Naive thymus-derived CD4-positive, alpha-beta T cell (primary cell): ENCODE data around the gene FBXO41. TPM values are rescaled to one million over a fixed set of nuclear protein-coding genes. Genes with fewer than 3 reads are reported as not detected.

Source experiments
- ATAC-seq: fragments of 150-1000 bp; cut with Tn5 transposase; 2 replicates; pipeline ENCODE4 v1.10.0; 2021; ENCODE audit warnings: mild to moderate bottlenecking, moderate library complexity
- CTCF ChIA-PET: fragments of 350-600 bp; sonication (Branson Sonifier 250); formaldehyde crosslinking; loops from one replicate; lab custom pipeline; 2021; ENCODE audit warnings: antibody characterized with exemption; lab: Charles Lee
- POLR2A ChIA-PET: fragments of 350-600 bp; sonication (Branson Sonifier 250); formaldehyde crosslinking; loops from one replicate; lab custom pipeline; 2021; ENCODE audit warnings: antibody characterized with exemption, inconsistent platforms; lab: Charles Lee
- DNase-seq, 9 donors: peaks; one replicate each; pipeline versions ENCODE4 v3.0.0 to v3.0.0-alpha.2; 2020 to 2022; ENCODE audit warnings: mixed read lengths in 1 of 9
- H3K27ac ChIP-seq: one replicate; pipeline ENCODE4 v1.7.0; 2013; ENCODE audit warnings: mild to moderate bottlenecking, low read depth, low read length, moderate library complexity
- H3K27me3 ChIP-seq, 2 donors: one replicate each; pipeline ENCODE4 v1.7.0; 2013; ENCODE audit warnings: low read length in 2 of 2, mild to moderate bottlenecking in 2 of 2, moderate library complexity in 2 of 2; ENCODE audit not compliant: control insufficient read depth in 2 of 2, insufficient read depth in 2 of 2
- H3K36me3 ChIP-seq, 3 experiments: 1 replicate in 2 of 3; 2 replicates in 1 of 3; pipeline ENCODE4 v1.7.0; 2013; ENCODE audit warnings: low read length in 3 of 3, mild to moderate bottlenecking in 3 of 3, moderate library complexity in 1 of 3; ENCODE audit not compliant: insufficient read depth in 3 of 3, control insufficient read depth in 2 of 3
- H3K4me1 ChIP-seq, 2 donors: one replicate each; pipeline ENCODE4 v1.7.0; 2013; ENCODE audit warnings: low read length in 2 of 2, mild to moderate bottlenecking in 2 of 2, moderate library complexity in 1 of 2; ENCODE audit not compliant: control insufficient read depth in 2 of 2, insufficient read depth in 2 of 2
- H3K4me3 ChIP-seq: 2 replicates; pipeline ENCODE4 v1.7.0; 2013; ENCODE audit warnings: mild to moderate bottlenecking, low read length
- H3K9me3 ChIP-seq, 3 experiments: 1 replicate in 2 of 3; 2 replicates in 1 of 3; pipeline ENCODE4 v1.7.0; 2013; ENCODE audit warnings: low read length in 3 of 3; ENCODE audit not compliant: control insufficient read depth in 2 of 3
- H3K27ac Mint-ChIP-seq, 9 donors: one replicate each; pipeline ENCODE4 v1.8.0; 2020 to 2022; ENCODE audit warnings: mixed read lengths in 9 of 9, mild to moderate bottlenecking in 8 of 9, moderate library complexity in 5 of 9, inconsistent platforms in 2 of 9
- H3K27me3 Mint-ChIP-seq, 5 donors: one replicate each; pipeline ENCODE4 v1.8.0; 2021 to 2022; ENCODE audit warnings: mixed read lengths in 5 of 5, mild to moderate bottlenecking in 1 of 5
- H3K36me3 Mint-ChIP-seq, 5 donors: one replicate each; pipeline ENCODE4 v1.8.0; 2020 to 2022; ENCODE audit warnings: mixed read lengths in 5 of 5, mild to moderate bottlenecking in 3 of 5, inconsistent platforms in 1 of 5
- H3K4me1 Mint-ChIP-seq, 7 donors: one replicate each; pipeline ENCODE4 v1.8.0; 2020 to 2022; ENCODE audit warnings: mixed read lengths in 7 of 7, mild to moderate bottlenecking in 3 of 7, inconsistent platforms in 1 of 7
- H3K4me3 Mint-ChIP-seq, 10 donors: one replicate each; pipeline ENCODE4 v1.8.0; 2020 to 2022; ENCODE audit warnings: mild to moderate bottlenecking in 10 of 10, mixed read lengths in 10 of 10, moderate library complexity in 6 of 10, inconsistent platforms in 2 of 10
- H3K9me3 Mint-ChIP-seq, 11 donors: one replicate each; pipeline ENCODE4 v1.8.0; 2020 to 2022; ENCODE audit warnings: mixed read lengths in 11 of 11, mild to moderate bottlenecking in 4 of 11, inconsistent platforms in 1 of 11, moderate library complexity in 1 of 11
- intact Hi-C, 2 donors: fragments of 100-400 bp; cut with micrococcal nuclease; formaldehyde crosslinking; loops; one replicate each; pipeline ENCODE4 v1.15.1; 2023
- polyA plus RNA-seq, 2 donors: library from polyadenylated mRNA; unstranded; fragments of 300-500 nt; fragmentation: Illumina TruSeq; gene quantifications; one replicate each; pipeline ENCODE4 v1.2.3, GENCODE V29; 2021
- total RNA-seq, 6 experiments: library from RNA in 5 of 6; stranded (reverse) in 5 of 6; gene quantifications; 1 replicate in 5 of 6; 2 replicates in 1 of 6; pipeline ENCODE4 v1.2.3 and lab custom pipeline; 2021 to 2026

The FBXO41 gene
- total and polyA plus RNA-seq, 7 experiments from 2014 or later, result 1.5 to 19.6 (median 14.1) TPM

GRCh38 chr2:73253400-73253799 lies 30.9 kb downstream of the FBXO41 start:
- Mint-ChIP-seq H3K4me1 (peaks cover 0 to 14% (median 6%) of the 10 kb centered on the region in 7 donors), H3K9me3 (no peaks in the 10 kb centered on the region), H3K4me3 (no peak overlapping the region), H3K27me3 (no peaks in the 10 kb centered on the region), H3K36me3 (peaks cover 0 to 38% (median 22%) of the 10 kb centered on the region in 5 donors), H3K27ac (peak overlapping the region in 2 of 9 donors; percentile 23 to 52)
- intact Hi-C loops, result loop anchor here in 1 of 2 donors (2.0 kb wide), 1 partner anchor 19 kb away; the partner anchor contains the start of gene CCT7
- no peak for DNase-seq
- H3K4me3 ChIP-seq, result no peak overlapping the region
- peaks cover 0 to 6% of the 10 kb centered on the region in 2 donors for H3K4me1 ChIP-seq
- POLR2A ChIA-PET, result interaction anchor here (1.2 kb wide), 1 partner anchor 19 kb away, joined by 4 read pairs; the partner anchor contains the start of gene CCT7
- H3K27me3 ChIP-seq, result no peaks in the 10 kb centered on the region
- no peak for ATAC-seq
- peaks cover 20 to 62% (median 21%) of the 10 kb centered on the region in 3 experiments for H3K36me3 ChIP-seq
- H3K9me3 ChIP-seq, result no peaks in the 10 kb centered on the region
- CTCF ChIA-PET, result no interaction called here
- peak overlapping the region; percentile 31 for H3K27ac ChIP-seq

DNA sequence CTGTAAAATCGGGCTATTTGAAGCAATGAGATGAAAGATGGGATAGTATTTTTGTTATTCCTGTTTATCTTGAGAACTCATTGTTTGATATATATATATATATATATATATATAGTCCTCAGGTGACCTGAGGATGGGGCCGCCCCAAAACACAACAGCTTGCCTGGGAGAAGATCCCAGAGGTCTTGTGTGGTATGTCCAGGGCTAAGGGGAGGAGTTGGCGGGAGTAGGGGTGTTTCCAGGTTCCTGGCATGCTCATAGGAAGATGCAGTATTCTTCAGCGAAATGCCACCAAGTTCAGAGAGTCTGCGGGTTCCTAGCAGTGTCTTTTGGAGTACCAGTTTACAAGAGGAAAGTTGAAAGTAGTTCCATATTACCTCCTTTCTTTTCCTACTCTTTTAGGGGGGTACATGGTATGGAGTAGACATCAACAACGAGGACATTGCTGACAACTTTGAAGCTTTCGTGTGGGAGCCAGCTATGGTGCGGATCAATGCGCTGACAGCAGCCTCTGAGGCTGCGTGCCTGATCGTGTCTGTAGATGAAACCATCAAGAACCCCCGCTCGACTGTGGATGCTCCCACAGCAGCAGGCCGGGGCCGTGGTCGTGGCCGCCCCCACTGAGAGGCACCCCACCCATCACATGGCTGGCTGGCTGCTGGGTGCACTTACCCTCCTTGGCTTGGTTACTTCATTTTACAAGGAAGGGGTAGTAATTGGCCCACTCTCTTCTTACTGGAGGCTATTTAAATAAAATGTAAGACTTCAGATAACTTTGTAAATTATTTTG lies 31.8 kb downstream of the FBXO41 start:
- peak overlapping the region in 3 of 9 donors; percentile 30 to 45 (median 43) for H3K27ac Mint-ChIP-seq
- POLR2A ChIA-PET, result no interaction called here
- ATAC-seq, result no peak

DNA sequence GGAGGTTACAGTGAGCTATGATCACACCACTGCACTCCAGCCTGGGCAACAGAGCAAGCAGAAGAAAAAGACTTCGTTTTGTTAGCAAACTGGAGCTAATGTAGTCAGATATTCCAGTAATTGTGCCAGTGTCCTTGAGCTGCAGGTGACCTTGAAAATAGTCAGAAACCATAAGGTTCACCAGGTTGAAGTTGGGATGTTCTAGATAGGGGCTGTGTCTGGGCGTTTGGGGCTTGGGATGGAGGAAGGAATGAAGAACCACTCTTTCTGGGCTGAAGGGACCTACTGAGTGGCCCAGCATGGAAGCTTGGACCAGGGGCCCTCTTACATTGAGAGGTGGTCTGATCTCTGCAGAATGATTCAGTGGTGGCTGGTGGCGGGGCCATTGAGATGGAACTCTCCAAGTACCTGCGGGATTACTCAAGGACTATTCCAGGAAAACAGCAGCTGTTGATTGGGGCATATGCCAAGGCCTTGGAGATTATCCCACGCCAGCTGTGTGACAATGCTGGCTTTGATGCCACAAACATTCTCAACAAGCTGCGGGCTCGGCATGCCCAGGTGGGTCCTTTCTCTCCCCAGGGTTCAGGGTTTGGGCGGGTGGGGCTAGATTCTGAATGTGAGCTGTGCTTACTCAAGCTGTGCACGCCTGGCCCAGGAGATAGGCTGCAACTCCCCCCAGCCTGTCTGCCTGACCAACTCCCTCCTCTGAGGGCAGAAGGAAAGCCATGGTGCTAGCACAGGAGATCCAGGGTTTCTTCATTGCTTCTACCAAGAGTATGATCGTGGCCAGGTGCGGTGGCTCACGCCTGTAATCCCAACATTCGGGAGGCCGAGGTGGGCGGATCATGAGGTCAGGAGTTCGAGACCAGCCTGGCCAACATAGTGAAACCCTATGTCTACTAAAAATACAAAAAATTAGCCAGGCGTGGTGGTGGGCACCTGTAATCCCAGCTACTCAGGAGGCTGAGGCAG lies 33.1 kb downstream of the FBXO41 start:
- CTCF ChIA-PET, result interaction anchor here (1.7 kb wide), 1 partner anchor 15 kb away, joined by 4 read pairs; no protein-coding TSS in a partner anchor
- Mint-ChIP-seq H3K27ac (no peak overlapping the region), H3K4me3 (no peak overlapping the region), H3K36me3 (peaks cover 9 to 53% (median 31%) of the 10 kb centered on the region in 5 donors), H3K9me3 (no peaks in the 10 kb centered on the region), H3K27me3 (no peaks in the 10 kb centered on the region), H3K4me1 (peaks cover 0 to 10% (median 0%) of the 10 kb centered on the region in 7 donors)
- H3K27me3 ChIP-seq, result no peaks in the 10 kb centered on the region
- no peak overlapping the region for H3K4me3 ChIP-seq
- no peaks in the 10 kb centered on the region for H3K4me1 ChIP-seq
- no peak overlapping the region for H3K27ac ChIP-seq
- H3K36me3 ChIP-seq, result peaks cover 30 to 82% (median 31%) of the 10 kb centered on the region in 3 experiments
- DNase-seq (no peak), ATAC-seq (no peak)
- H3K9me3 ChIP-seq, result no peaks in the 10 kb centered on the region
- POLR2A ChIA-PET, result interaction anchor here (1.0 to 2.2 kb wide), 2 partner anchors 16 to 17 kb away, joined by 3 to 12 read pairs; partner anchors contain the start of gene CCT7
- intact Hi-C loops, result no loop called here

More for the DNA sequence above, 31.8 kb downstream of the FBXO41 start:
- no peaks in the 10 kb centered on the region for H3K9me3 ChIP-seq
- H3K27ac ChIP-seq, result no peak overlapping the region
- H3K36me3 Mint-ChIP-seq, result peaks cover 0 to 41% (median 22%) of the 10 kb centered on the region in 5 donors
- intact Hi-C loops, result loop anchor here in 1 of 2 donors (2.0 kb wide), 1 partner anchor 18 kb away; the partner anchor contains the start of gene CCT7
- H3K36me3 ChIP-seq, result peaks cover 20 to 69% (median 21%) of the 10 kb centered on the region in 3 experiments
- CTCF ChIA-PET, result no interaction called here
- H3K9me3 Mint-ChIP-seq, result no peaks in the 10 kb centered on the region
- no peak for DNase-seq
- no peaks in the 10 kb centered on the region for H3K4me1 ChIP-seq
- no peak overlapping the region for H3K4me3 ChIP-seq
- H3K27me3 Mint-ChIP-seq, result no peaks in the 10 kb centered on the region
- no peaks in the 10 kb centered on the region for H3K27me3 ChIP-seq
- H3K4me1 Mint-ChIP-seq, result peaks cover 0 to 9% (median 3%) of the 10 kb centered on the region in 7 donors
- no peak overlapping the region for H3K4me3 Mint-ChIP-seq

- CTCF ChIA-PET, result interaction anchor here (1.7 kb wide), 1 partner anchor 14 kb away, joined by 4 read pairs; no protein-coding TSS in a partner anchor
- no peak for DNase-seq
- no peaks in the 10 kb centered on the region for H3K27me3 Mint-ChIP-seq
- ATAC-seq, result no peak
- peaks cover 41 to 97% (median 47%) of the 10 kb centered on the region in 3 experiments for H3K36me3 ChIP-seq
- H3K4me1 ChIP-seq, result no peaks in the 10 kb centered on the region
- no peaks in the 10 kb centered on the region for H3K9me3 Mint-ChIP-seq
- no peak overlapping the region for H3K4me3 ChIP-seq
- intact Hi-C loops, result no loop called here
- peaks cover 15 to 61% (median 38%) of the 10 kb centered on the region in 5 donors for H3K36me3 Mint-ChIP-seq
- no peaks in the 10 kb centered on the region for H3K27me3 ChIP-seq
- H3K27ac ChIP-seq, result no peak overlapping the region
- peak overlapping the region in 3 of 9 donors; percentile 33 to 60 (median 44) for H3K27ac Mint-ChIP-seq
- no peak overlapping the region for H3K4me3 Mint-ChIP-seq
- POLR2A ChIA-PET, result interaction anchor here (0.7 to 2.2 kb wide), 3 partner anchors 15 to 19 kb away, joined by 3 to 12 read pairs (median 3); partner anchors contain the start of genes CCT7 and PRADC1
- H3K9me3 ChIP-seq, result no peaks in the 10 kb centered on the region
- peaks cover 0 to 15% (median under 1%) of the 10 kb centered on the region in 7 donors for H3K4me1 Mint-ChIP-seq
Observed at GRCh38 chr2:73249636-73250035, 34.6 kb downstream of the FBXO41 start.

- Mint-ChIP-seq H3K4me3 (no peak overlapping the region), H3K27ac (peak overlapping the region in 2 of 9 donors; percentile 18 to 59), H3K27me3 (no peaks in the 10 kb centered on the region), H3K4me1 (peaks cover 0 to 15% (median 4%) of the 10 kb centered on the region in 7 donors), H3K9me3 (no peaks in the 10 kb centered on the region), H3K36me3 (peaks cover 20 to 61% (median 33%) of the 10 kb centered on the region in 5 donors)
- Histone ChIP-seq H3K4me1 (no peaks in the 10 kb centered on the region), H3K27me3 (no peaks in the 10 kb centered on the region), H3K4me3 (no peak overlapping the region), H3K27ac (no peak overlapping the region), H3K36me3 (peaks cover 42 to 98% (median 61%) of the 10 kb centered on the region in 3 experiments), H3K9me3 (no peaks in the 10 kb centered on the region)
- intact Hi-C loops, result no loop called here
- DNase-seq (no peak), ATAC-seq (no peak)
- ChIA-PET POLR2A (interaction anchor here (0.7 kb wide), 1 partner anchor 56 kb away, joined by 6 read pairs; no protein-coding TSS in a partner anchor), CTCF (interaction anchor here (0.6 to 0.9 kb wide), 2 partner anchors 43 to 182 kb away, joined by 3 to 4 read pairs; no protein-coding TSS in a partner anchor)
Observed at GRCh38 chr2:73246850-73247249, 37.4 kb downstream of the FBXO41 start.
